ENCODE measurements around the gene FNIP2. TPM values are rescaled to one million over a fixed set of nuclear protein-coding genes. Genes with fewer than 3 reads are reported as not detected.
A peak's percentile ranks its signal among the peaks of the same experiment; 100 is the strongest.

FNIP2 gene
- total and polyA plus RNA-seq, 12 donors = 8.5 to 89.7 (median 47.0) TPM

GRCh38 chr4:158766434-158767044 is 2.3 kb upstream of the FNIP2 start:
- intact Hi-C loops (cut with DNase I) = loop anchor here in 6 of 10 donors (5.0 kb wide), 6 partner anchors 34 to 86 kb away; no protein-coding TSS in a partner anchor
- H3K27me3 ChIP-seq = no peaks in the 10 kb centered on the region
- TF ChIP-seq, protein P1, sequence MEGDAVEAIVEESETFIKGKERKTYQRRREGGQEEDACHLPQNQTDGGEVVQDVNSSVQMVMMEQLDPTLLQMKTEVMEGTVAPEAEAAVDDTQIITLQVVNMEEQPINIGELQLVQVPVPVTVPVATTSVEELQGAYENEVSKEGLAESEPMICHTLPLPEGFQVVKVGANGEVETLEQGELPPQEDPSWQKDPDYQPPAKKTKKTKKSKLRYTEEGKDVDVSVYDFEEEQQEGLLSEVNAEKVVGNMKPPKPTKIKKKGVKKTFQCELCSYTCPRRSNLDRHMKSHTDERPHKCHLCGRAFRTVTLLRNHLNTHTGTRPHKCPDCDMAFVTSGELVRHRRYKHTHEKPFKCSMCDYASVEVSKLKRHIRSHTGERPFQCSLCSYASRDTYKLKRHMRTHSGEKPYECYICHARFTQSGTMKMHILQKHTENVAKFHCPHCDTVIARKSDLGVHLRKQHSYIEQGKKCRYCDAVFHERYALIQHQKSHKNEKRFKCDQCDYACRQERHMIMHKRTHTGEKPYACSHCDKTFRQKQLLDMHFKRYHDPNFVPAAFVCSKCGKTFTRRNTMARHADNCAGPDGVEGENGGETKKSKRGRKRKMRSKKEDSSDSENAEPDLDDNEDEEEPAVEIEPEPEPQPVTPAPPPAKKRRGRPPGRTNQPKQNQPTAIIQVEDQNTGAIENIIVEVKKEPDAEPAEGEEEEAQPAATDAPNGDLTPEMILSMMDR (IDR thresholded peaks at IDR 0.05) = no peak
- H3K27ac ChIP-seq = peak overlapping the region in 3 of 10 donors; percentile 25 to 94 (median 35)
- H3K4me3 ChIP-seq = no peak overlapping the region
- ATAC-seq = no peak
- no peaks in the 10 kb centered on the region for H3K9me3 ChIP-seq
- 60 to 66% methylated on average over 6 of the region's 6 CpGs for WGBS, 2 donors
- peaks cover 0 to 35% (median 23%) of the 10 kb centered on the region in 9 donors for H3K4me1 ChIP-seq
- no peaks in the 10 kb centered on the region for H3K36me3 ChIP-seq
- DNase-seq = no peak

GRCh38 chr4:158767451-158767850 is 1.4 kb upstream of the FNIP2 start:
- Histone ChIP-seq H3K4me1 (peaks cover 4 to 44% (median 32%) of the 10 kb centered on the region in 9 donors), H3K36me3 (no peaks in the 10 kb centered on the region), H3K27ac (peak overlapping the region in 4 of 10 donors; percentile 35 to 95 (median 92)), H3K27me3 (no peaks in the 10 kb centered on the region), H3K4me3 (no peak overlapping the region), H3K9me3 (no peaks in the 10 kb centered on the region)
- DNase-seq (no peak), ATAC-seq (no peak)
- TF ChIP-seq, protein P1 (IDR thresholded peaks at IDR 0.05) = no peak
- 38 to 45% methylated on average over 2 of the region's 2 CpGs for WGBS, 2 donors
- intact Hi-C loops (cut with DNase I) = loop anchor here in 6 of 10 donors (5.0 kb wide), 6 partner anchors 35 to 85 kb away; no protein-coding TSS in a partner anchor

- Histone ChIP-seq H3K4me3 (peak overlapping the region; percentile 81 to 93 (median 88)), H3K4me1 (peaks cover 8 to 61% (median 50%) of the 10 kb centered on the region in 9 donors), H3K36me3 (no peaks in the 10 kb centered on the region), H3K9me3 (no peaks in the 10 kb centered on the region), H3K27ac (peak overlapping the region; percentile 73 to 94 (median 91)), H3K27me3 (no peaks in the 10 kb centered on the region)
- ATAC-seq (peak; percentile 3 to 77 (median 42)), DNase-seq (peak in 1 of 2 donors; percentile 60)
- WGBS, 2 donors = 1% methylated on average over 46 to 49 of the region's 49 CpGs
- TF ChIP-seq, protein P1 (IDR thresholded peaks at IDR 0.05) = no peak
- intact Hi-C loops (cut with DNase I) = loop anchor here in 6 of 10 donors (2.0 to 5.0 kb wide), 7 partner anchors 37 to 83 kb away; no protein-coding TSS in a partner anchor
These were observed 522 bp downstream of the FNIP2 start for GRCh38 chr4:158769175-158769921.

- peak overlapping the region in 8 of 10 donors; percentile 81 to 93 (median 88) for H3K4me3 ChIP-seq
- peaks cover 9 to 75% (median 63%) of the 10 kb centered on the region in 9 donors for H3K4me1 ChIP-seq
- TF ChIP-seq, protein P1 (IDR thresholded peaks at IDR 0.05) = no peak
- no peak for DNase-seq
- no peaks in the 10 kb centered on the region for H3K27me3 ChIP-seq
- intact Hi-C loops (cut with DNase I) = loop anchor here in 6 of 10 donors (2.0 to 10.0 kb wide), 7 partner anchors 42 to 407 kb away; partner anchors contain the start of gene RAPGEF2 (in 1 of the 6)
- H3K27ac ChIP-seq = peak overlapping the region in 5 of 10 donors; percentile 65 to 94 (median 90)
- 48 to 57% methylated on average over 5 of the region's 5 CpGs for WGBS, 2 donors
- ATAC-seq = no peak
- H3K36me3 ChIP-seq = no peaks in the 10 kb centered on the region
- H3K9me3 ChIP-seq = no peaks in the 10 kb centered on the region
These were observed 1.8 kb downstream of the FNIP2 start for GRCh38 chr4:158770671-158771070.

Measured in heart right ventricle (tissue), 16 donors.